ENCODE data around the gene UNK.

DNA sequence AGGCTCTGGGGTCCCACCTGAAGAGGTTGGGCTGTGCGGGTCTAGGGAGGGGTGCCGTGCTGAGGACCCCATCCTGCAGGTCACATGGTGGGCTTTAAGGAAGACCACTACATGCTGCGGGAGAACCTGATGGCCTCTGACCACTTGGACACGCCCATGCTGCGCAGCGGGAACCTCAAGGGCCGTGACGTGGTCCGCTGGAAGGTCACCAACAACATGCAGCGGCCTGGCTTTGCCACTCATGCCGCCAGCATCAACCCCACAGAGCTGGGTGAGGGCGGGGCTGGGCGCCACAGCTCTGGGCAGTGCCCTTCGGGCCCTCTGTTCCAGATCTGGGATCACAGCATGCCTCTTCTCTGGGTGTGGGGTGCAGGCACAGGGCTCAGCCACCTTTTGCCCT lies 44.8 kb upstream of the UNK start:
- TF ChIP-seq POLR2A (IDR thresholded peaks at IDR 0.05): no peak
- TF ChIP-seq, protein P1, sequence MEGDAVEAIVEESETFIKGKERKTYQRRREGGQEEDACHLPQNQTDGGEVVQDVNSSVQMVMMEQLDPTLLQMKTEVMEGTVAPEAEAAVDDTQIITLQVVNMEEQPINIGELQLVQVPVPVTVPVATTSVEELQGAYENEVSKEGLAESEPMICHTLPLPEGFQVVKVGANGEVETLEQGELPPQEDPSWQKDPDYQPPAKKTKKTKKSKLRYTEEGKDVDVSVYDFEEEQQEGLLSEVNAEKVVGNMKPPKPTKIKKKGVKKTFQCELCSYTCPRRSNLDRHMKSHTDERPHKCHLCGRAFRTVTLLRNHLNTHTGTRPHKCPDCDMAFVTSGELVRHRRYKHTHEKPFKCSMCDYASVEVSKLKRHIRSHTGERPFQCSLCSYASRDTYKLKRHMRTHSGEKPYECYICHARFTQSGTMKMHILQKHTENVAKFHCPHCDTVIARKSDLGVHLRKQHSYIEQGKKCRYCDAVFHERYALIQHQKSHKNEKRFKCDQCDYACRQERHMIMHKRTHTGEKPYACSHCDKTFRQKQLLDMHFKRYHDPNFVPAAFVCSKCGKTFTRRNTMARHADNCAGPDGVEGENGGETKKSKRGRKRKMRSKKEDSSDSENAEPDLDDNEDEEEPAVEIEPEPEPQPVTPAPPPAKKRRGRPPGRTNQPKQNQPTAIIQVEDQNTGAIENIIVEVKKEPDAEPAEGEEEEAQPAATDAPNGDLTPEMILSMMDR (IDR thresholded peaks at IDR 0.05): no peak
